DOHH2 (cell line): ENCODE data around the gene ARHGEF1.

ENCODE experiments used
- H3F3A ChIP-seq: fragments of 200-600 bp; sonication (generic), shearing (Covaris generic); 2 replicates; pipeline ENCODE4 v1.6.0; 2016; ENCODE audit warnings: antibody characterized with exemption, mild to moderate bottlenecking; ENCODE audit not compliant: control insufficient read depth, insufficient read depth
- H3K27ac ChIP-seq: fragments of 200-600 bp; sonication (generic); 2 replicates; pipeline ENCODE4 v1.5.1; 2014; ENCODE audit warnings: low read depth, mild to moderate bottlenecking, low read length, moderate library complexity
- H3K27me3 ChIP-seq: fragments of 200-600 bp; sonication (generic); 2 replicates; pipeline ENCODE4 v1.6.1; 2014; ENCODE audit warnings: mild to moderate bottlenecking, low read length, mixed read lengths; ENCODE audit not compliant: control insufficient read depth
- H3K36me3 ChIP-seq: fragments of 200-600 bp; sonication (generic); 2 replicates; pipeline ENCODE4 v1.6.1; 2014; ENCODE audit warnings: mild to moderate bottlenecking, low read length, moderate library complexity, mixed read lengths; ENCODE audit not compliant: control insufficient read depth
- H3K4me1 ChIP-seq: fragments of 200-600 bp; sonication (generic); 2 replicates; pipeline ENCODE4 v1.6.1; 2014; ENCODE audit warnings: mild to moderate bottlenecking, low read length, mixed read lengths; ENCODE audit not compliant: control insufficient read depth
- H3K4me2 ChIP-seq: fragments of 200-600 bp; sonication (generic); 2 replicates; pipeline ENCODE4 v1.6.0; 2014; ENCODE audit warnings: mild to moderate bottlenecking, low read length, moderate library complexity
- H3K4me3 ChIP-seq: fragments of 200-600 bp; sonication (generic); 2 replicates; pipeline ENCODE4 v1.5.1; 2014; ENCODE audit warnings: mild to moderate bottlenecking, low read length, mixed read lengths
- H3K79me2 ChIP-seq: fragments of 200-600 bp; sonication (generic); 2 replicates; pipeline ENCODE4 v1.6.1; 2014; ENCODE audit warnings: mild to moderate bottlenecking, low read length, mixed read lengths; ENCODE audit not compliant: control insufficient read depth
- H3K9me2 ChIP-seq: fragments of 200-600 bp; sonication (generic); replicated peaks from 2 replicates; pipeline ENCODE4 v1.6.1; 2014; ENCODE audit warnings: mild to moderate bottlenecking, low read length, mixed read lengths; ENCODE audit not compliant: control insufficient read depth
- H3K9me3 ChIP-seq: fragments of 200-600 bp; sonication (generic); 2 replicates; pipeline ENCODE4 v1.6.1; 2014; ENCODE audit warnings: antibody characterized with exemption, low read length, mixed read lengths; ENCODE audit not compliant: control insufficient read depth, insufficient read depth
- H4K20me1 ChIP-seq: fragments of 200-600 bp; sonication (generic); 2 replicates; pipeline ENCODE4 v1.6.0; 2014; ENCODE audit warnings: low read depth, mild to moderate bottlenecking, antibody characterized with exemption, low read length, moderate library complexity; ENCODE audit not compliant: control insufficient read depth, insufficient read depth
- CTCF ChIP-seq: fragments of 200-600 bp; sonication (generic); IDR thresholded peaks from one replicate; pipeline ENCODE4 v1.5.1; 2014; ENCODE audit warnings: antibody characterized with exemption, mild to moderate bottlenecking, low read depth, low read length; ENCODE audit not compliant: poor library complexity, severe bottlenecking
- EZH2phosphoT487 ChIP-seq: fragments of 200-600 bp; sonication (generic); IDR thresholded peaks from 2 replicates; pipeline ENCODE4 v1.6.1; 2017; ENCODE audit warnings: borderline replicate concordance, mild to moderate bottlenecking, antibody characterized with exemption, low read length, moderate library complexity, mixed read lengths

Gene ARHGEF1

GRCh38 chr19:41843371-41843770 lies 39.6 kb upstream of the ARHGEF1 start:
- no peaks in the 10 kb centered on the region for H3K79me2 ChIP-seq
- H3K4me1 ChIP-seq, result peaks cover 5% of the 10 kb centered on the region; the same call in 1 of the 2 replicates
- no peak overlapping the region for H3K27ac ChIP-seq
- H4K20me1 ChIP-seq, result no peaks in the 10 kb centered on the region
- no peaks in the 10 kb centered on the region for H3F3A ChIP-seq
- H3K9me3 ChIP-seq, result no peaks in the 10 kb centered on the region
- H3K4me2 ChIP-seq, result no peak overlapping the region
- H3K4me3 ChIP-seq, result no peak overlapping the region
- H3K27me3 ChIP-seq, result peaks cover 11% of the 10 kb centered on the region
- H3K36me3 ChIP-seq, result no peaks in the 10 kb centered on the region
- H3K9me2 ChIP-seq, result no peaks in the 10 kb centered on the region
- no peak for TF ChIP-seq EZH2phosphoT487
- no peak for TF ChIP-seq CTCF

- H3K79me2 ChIP-seq, result no peaks in the 10 kb centered on the region
- H3K9me3 ChIP-seq, result no peaks in the 10 kb centered on the region
- no peaks in the 10 kb centered on the region for H4K20me1 ChIP-seq
- H3K27ac ChIP-seq, result no peak within 1 kb of the TSS
- H3K27me3 ChIP-seq, result peaks cover 3% of the 10 kb centered on the region
- no peaks in the 10 kb centered on the region for H3K9me2 ChIP-seq
- H3K36me3 ChIP-seq, result no peaks in the 10 kb centered on the region
- H3K4me3 ChIP-seq, result no peak within 1 kb of the TSS
- peaks cover 5% of the 10 kb centered on the region; the same call in 1 of the 2 replicates for H3K4me1 ChIP-seq
- no peaks in the 10 kb centered on the region for H3F3A ChIP-seq
- TF ChIP-seq EZH2phosphoT487 (no peak), CTCF (no peak)
- no peak within 1 kb of the TSS for H3K4me2 ChIP-seq
Measured at GRCh38 chr19:41844601-41845000, 38.4 kb upstream of the ARHGEF1 start, which contains the start of gene LYPD4. TSS of gene LYPD4 (minus strand) at chr19:41844683. CDS start at chr19:41839285, 5,398 bp downstream.

- Histone ChIP-seq H3F3A (no peaks in the 10 kb centered on the region), H3K9me3 (no peaks in the 10 kb centered on the region), H3K36me3 (no peaks in the 10 kb centered on the region), H3K9me2 (no peaks in the 10 kb centered on the region), H3K4me2 (no peak within 1 kb of the TSS), H3K27ac (no peak within 1 kb of the TSS), H3K4me3 (no peak within 1 kb of the TSS), H3K79me2 (no peaks in the 10 kb centered on the region), H3K4me1 (peaks cover 5% of the 10 kb centered on the region; the same call in 1 of the 2 replicates), H3K27me3 (peaks cover 3% of the 10 kb centered on the region; the same call in 1 of the 2 replicates), H4K20me1 (no peaks in the 10 kb centered on the region)
- TF ChIP-seq CTCF, result no peak
- no peak for TF ChIP-seq EZH2phosphoT487
Measured at GRCh38 chr19:41845001-41845050, 38.2 kb upstream of the ARHGEF1 start, which contains the start of gene DMRTC2. TSS of gene DMRTC2 (plus strand) at chr19:41845042. CDS start at chr19:41847429, 2,387 bp downstream.

- TF ChIP-seq EZH2phosphoT487 (no peak), CTCF (no peak)
- peaks cover 3% of the 10 kb centered on the region; the same call in 1 of the 2 replicates for H3K27me3 ChIP-seq
Measured at GRCh38 chr19:41845051-41845590, 37.9 kb upstream of the ARHGEF1 start.

More at GRCh38 chr19:41845051-41845590, 37.9 kb upstream of the ARHGEF1 start:
- H4K20me1 ChIP-seq, result no peaks in the 10 kb centered on the region
- H3K4me3 ChIP-seq, result no peak overlapping the region
- H3K79me2 ChIP-seq, result no peaks in the 10 kb centered on the region
- H3K4me2 ChIP-seq, result no peak overlapping the region
- no peaks in the 10 kb centered on the region for H3K36me3 ChIP-seq
- peaks cover 5% of the 10 kb centered on the region; the same call in 1 of the 2 replicates for H3K4me1 ChIP-seq
- no peaks in the 10 kb centered on the region for H3F3A ChIP-seq
- no peaks in the 10 kb centered on the region for H3K9me3 ChIP-seq
- H3K27ac ChIP-seq, result no peak overlapping the region
- H3K9me2 ChIP-seq, result no peaks in the 10 kb centered on the region
